GM21825 (cell line): ENCODE data around the gene SCG2.
"Not testable (repeated sequence)": the region's sequence is repeated elsewhere in the genome, so short reads cannot be mapped to it uniquely, and the experiment has no call there.

Experiments used
- ATAC-seq: cut with Tn5 transposase; IDR thresholded peaks from one replicate; pipeline ENCODE4 v1.9.1; 2021; ENCODE audit warnings: mild to moderate bottlenecking, moderate library complexity; ENCODE audit not compliant: unreplicated experiment

SCG2 gene

GRCh38 chr2:223613017-223613950, 11.1 kb upstream of the SCG2 start:
- no peak for ATAC-seq

GRCh38 chr2:223612501-223612900, 10.3 kb upstream of the SCG2 start:
- ATAC-seq, result no peak

- no peak for ATAC-seq
These were observed 8.9 kb upstream of the SCG2 start for GRCh38 chr2:223611061-223611460.

GRCh38 chr2:223607476-223607875, 5.3 kb upstream of the SCG2 start:
- ATAC-seq, result no peak

GRCh38 chr2:223606946-223607345, 4.8 kb upstream of the SCG2 start:
- no peak for ATAC-seq

GRCh38 chr2:223604231-223604630, 2.1 kb upstream of the SCG2 start:
- ATAC-seq, result no peak

- no peak for ATAC-seq
These were observed 811 bp upstream of the SCG2 start for GRCh38 chr2:223602972-223603371.

GRCh38 chr2:223601018-223601417, 1.1 kb downstream of the SCG2 start:
- no peak for ATAC-seq

GRCh38 chr2:223599640-223600380, 2.4 kb downstream of the SCG2 start:
- no peak for ATAC-seq

- ATAC-seq, result no peak
These were observed 3.0 kb downstream of the SCG2 start for GRCh38 chr2:223598994-223599639.

- no peak for ATAC-seq
These were observed 5.1 kb downstream of the SCG2 start for GRCh38 chr2:223597076-223597475.

- no peak for ATAC-seq
These were observed 6.0 kb downstream of the SCG2 start for GRCh38 chr2:223596208-223596607.

- ATAC-seq, result no peak
These were observed 7.3 kb downstream of the SCG2 start for GRCh38 chr2:223594831-223595230.

GRCh38 chr2:223594259-223594658, 7.9 kb downstream of the SCG2 start:
- no peak for ATAC-seq

GRCh38 chr2:223592689-223593088, 9.5 kb downstream of the SCG2 start:
- ATAC-seq, result not testable (repeated sequence)

GRCh38 chr2:223591596-223591995, 10.6 kb downstream of the SCG2 start:
- ATAC-seq, result no peak

- no peak for ATAC-seq
These were observed 11.2 kb downstream of the SCG2 start for GRCh38 chr2:223590964-223591363.

GRCh38 chr2:223589901-223590300, 12.3 kb downstream of the SCG2 start:
- no peak for ATAC-seq

GRCh38 chr2:223588251-223588650, 13.9 kb downstream of the SCG2 start:
- no peak for ATAC-seq

GRCh38 chr2:223587301-223587700, 14.9 kb downstream of the SCG2 start:
- no peak for ATAC-seq

- ATAC-seq, result no peak
These were observed 15.9 kb downstream of the SCG2 start for GRCh38 chr2:223586261-223586660.

- no peak for ATAC-seq
These were observed 16.5 kb downstream of the SCG2 start for GRCh38 chr2:223585666-223586065.
